ENCODE data around the gene NEUROD2. TPM values are rescaled to one million over a fixed set of nuclear protein-coding genes. Genes with fewer than 3 reads are reported as not detected.
A peak's percentile ranks its signal among the peaks of the same experiment; 100 is the strongest.

Gene NEUROD2
- total and polyA plus RNA-seq, 2 of the 13 experiments (the other 11 are each of a cell fraction or from before 2014, with no cell fraction given): not detected

GRCh38 chr17:39617446-39618245, 9.9 kb upstream of the NEUROD2 start (continued):
- peak; percentile 16; the same call in 1 of the 2 replicates for TF ChIP-seq ZNF574 (CRISPR knock-in tag; IDR thresholded peaks at IDR 0.05)
- TF ChIP-seq HNRNPLL (IDR thresholded peaks at IDR 0.05; ENCODE audit: low read depth, low read length, poor library complexity, severe bottlenecking): no peak
- no peak for TF ChIP-seq TSC22D2 (CRISPR knock-in tag; IDR thresholded peaks at IDR 0.05; ENCODE audit: borderline replicate concordance)
- TF ChIP-seq HNRNPL (IDR thresholded peaks at IDR 0.05; ENCODE audit: low read depth, low read length): peak; percentile 73; the same call in 1 of the 2 replicates
- TF ChIP-seq HBP1 (CRISPR knock-in tag; IDR thresholded peaks at IDR 0.05; ENCODE audit: low read depth): no peak
- TF ChIP-seq ZBTB42 (CRISPR knock-in tag; IDR thresholded peaks at IDR 0.05): no peak
- 0 out of 2 replicates have a peak, but pooled peaks have one; percentile 37 for TF ChIP-seq ZSCAN31 (CRISPR knock-in tag; IDR thresholded peaks at IDR 0.05; ENCODE audit: low read depth)
- TF ChIP-seq HINFP (CRISPR knock-in tag; IDR thresholded peaks at IDR 0.05; ENCODE audit: low read depth): no peak
- no peak for TF ChIP-seq NCOA5 (CRISPR knock-in tag; IDR thresholded peaks at IDR 0.05)
- TF ChIP-seq BATF2 (CRISPR knock-in tag; IDR thresholded peaks at IDR 0.05): no peak
- TF ChIP-seq ZNF569 (CRISPR knock-in tag; IDR thresholded peaks at IDR 0.05; ENCODE audit: borderline replicate concordance): no peak
- no peak for TF ChIP-seq ZNF816 (CRISPR knock-in tag; IDR thresholded peaks at IDR 0.05; ENCODE audit: borderline replicate concordance)
- no peak for TF ChIP-seq ZNF253 (CRISPR knock-in tag; IDR thresholded peaks at IDR 0.05; ENCODE audit: borderline replicate concordance)
- TF ChIP-seq GLI4 (CRISPR knock-in tag; IDR thresholded peaks at IDR 0.05; ENCODE audit: borderline replicate concordance): no peak
- TF ChIP-seq SIX1 (CRISPR knock-in tag; IDR thresholded peaks at IDR 0.05; ENCODE audit: borderline replicate concordance): no peak
- no peak for TF ChIP-seq THAP7 (CRISPR knock-in tag; IDR thresholded peaks at IDR 0.05)
- TF ChIP-seq ZFP82 (CRISPR knock-in tag; IDR thresholded peaks at IDR 0.05; ENCODE audit: borderline replicate concordance): no peak
- TF ChIP-seq SRSF4 (IDR thresholded peaks at IDR 0.05; ENCODE audit: low read depth, low read length, poor library complexity, severe bottlenecking): no peak
- TF ChIP-seq LBX2 (CRISPR knock-in tag; IDR thresholded peaks at IDR 0.05; ENCODE audit: borderline replicate concordance): no peak
- TF ChIP-seq ZNF7 (CRISPR knock-in tag; IDR thresholded peaks at IDR 0.05): no peak
- TF ChIP-seq MIER2 (CRISPR knock-in tag; IDR thresholded peaks at IDR 0.05): no peak

Measured in HepG2 (cell line).